Astrocyte (in vitro differentiated cells and primary cell): ENCODE measurements around the gene ZNF416. TPM values are rescaled to one million over a fixed set of nuclear protein-coding genes. Genes with fewer than 3 reads are reported as not detected.

Source experiments
- DNase-seq: peaks from one replicate; pipeline ENCODE4 v3.0.0-alpha.2; 2010; ENCODE audit warnings: low read depth
- FAIRE-seq: peaks from 2 replicates; lab custom pipeline; 2011; peaks lifted over from hg19 to GRCh38; lab: Jason Lieb, UNC
- H2AFZ ChIP-seq: 2 replicates; pipeline ENCODE4 v1.6.0; 2012; ENCODE audit warnings: low read depth, low read length, inconsistent platforms
- H3K27ac ChIP-seq: 2 replicates; pipeline ENCODE4 v1.5.1; 2011; ENCODE audit warnings: low read depth, low read length, inconsistent platforms
- H3K27me3 ChIP-seq: 2 replicates; pipeline ENCODE4 v1.6.0; 2011; ENCODE audit warnings: low read length, inconsistent platforms; ENCODE audit not compliant: insufficient read depth
- H3K36me3 ChIP-seq: 2 replicates; pipeline ENCODE4 v1.5.1; 2011; ENCODE audit warnings: low read length, inconsistent platforms; ENCODE audit not compliant: insufficient read depth
- H3K4me1 ChIP-seq: 2 replicates; pipeline ENCODE4 v1.5.1; 2011; ENCODE audit warnings: low read length, inconsistent platforms; ENCODE audit not compliant: insufficient read depth
- H3K4me2 ChIP-seq: 2 replicates; pipeline ENCODE4 v1.6.0; 2012; ENCODE audit warnings: low read length, inconsistent platforms
- H3K4me3 ChIP-seq: 2 replicates; pipeline ENCODE4 v1.5.1; 2011; ENCODE audit warnings: low read depth, mild to moderate bottlenecking, low read length, inconsistent platforms; ENCODE audit not compliant: insufficient read depth
- H3K79me2 ChIP-seq: 2 replicates; pipeline ENCODE4 v1.6.0; 2012; ENCODE audit warnings: mild to moderate bottlenecking, low read length, inconsistent platforms; ENCODE audit not compliant: insufficient read depth
- H3K9ac ChIP-seq: 2 replicates; pipeline ENCODE4 v1.6.0; 2012; ENCODE audit warnings: mild to moderate bottlenecking, low read length, inconsistent platforms
- H3K9me3 ChIP-seq: 2 replicates; pipeline ENCODE4 v1.5.1; 2012; ENCODE audit warnings: low read depth, mild to moderate bottlenecking, low read length, inconsistent platforms; ENCODE audit not compliant: insufficient read depth
- H4K20me1 ChIP-seq: 2 replicates; pipeline ENCODE4 v1.6.0; 2012; ENCODE audit warnings: low read length, inconsistent platforms; ENCODE audit not compliant: insufficient read depth
- H3K27ac Mint-ChIP-seq: one replicate; pipeline ENCODE4 v1.8.0; 2021; ENCODE audit warnings: mild to moderate bottlenecking, mixed read lengths; ENCODE audit not compliant: unreplicated experiment
- H3K27me3 Mint-ChIP-seq: one replicate; pipeline ENCODE4 v1.8.0; 2021; ENCODE audit warnings: low read depth, mixed read lengths; ENCODE audit not compliant: unreplicated experiment
- H3K36me3 Mint-ChIP-seq: one replicate; pipeline ENCODE4 v1.8.0; 2021; ENCODE audit warnings: low read depth, mixed read lengths; ENCODE audit not compliant: unreplicated experiment
- H3K4me1 Mint-ChIP-seq: one replicate; pipeline ENCODE4 v1.8.0; 2021; ENCODE audit warnings: low read depth, mixed read lengths; ENCODE audit not compliant: unreplicated experiment
- H3K4me3 Mint-ChIP-seq: one replicate; pipeline ENCODE4 v1.8.0; 2021; ENCODE audit warnings: mild to moderate bottlenecking, moderate library complexity, mixed read lengths; ENCODE audit not compliant: unreplicated experiment
- H3K9me3 Mint-ChIP-seq: one replicate; pipeline ENCODE4 v1.8.0; 2021; ENCODE audit warnings: mild to moderate bottlenecking, mixed read lengths; ENCODE audit not compliant: unreplicated experiment
- EZH2 ChIP-seq: IDR thresholded peaks from 2 replicates; pipeline ENCODE4 v1.6.1; 2012; ENCODE audit warnings: mild to moderate bottlenecking, low read length, inconsistent platforms; ENCODE audit not compliant: insufficient read depth
- total RNA-seq: library from RNA; stranded (reverse); gene quantifications from 2 replicates; pipeline ENCODE4 v1.2.1, GENCODE V29; 2021
- TF ChIP-seq, protein P1 (sequence below): IDR thresholded peaks from 2 replicates; pipeline ENCODE4 v1.5.1; 2011; ENCODE audit warnings: low read depth, mild to moderate bottlenecking, inconsistent platforms, low read length, moderate library complexity; ENCODE audit not compliant: insufficient read depth

Gene ZNF416
- total RNA-seq, 1 donor from 2014 or later: 9.3 TPM

DNA sequence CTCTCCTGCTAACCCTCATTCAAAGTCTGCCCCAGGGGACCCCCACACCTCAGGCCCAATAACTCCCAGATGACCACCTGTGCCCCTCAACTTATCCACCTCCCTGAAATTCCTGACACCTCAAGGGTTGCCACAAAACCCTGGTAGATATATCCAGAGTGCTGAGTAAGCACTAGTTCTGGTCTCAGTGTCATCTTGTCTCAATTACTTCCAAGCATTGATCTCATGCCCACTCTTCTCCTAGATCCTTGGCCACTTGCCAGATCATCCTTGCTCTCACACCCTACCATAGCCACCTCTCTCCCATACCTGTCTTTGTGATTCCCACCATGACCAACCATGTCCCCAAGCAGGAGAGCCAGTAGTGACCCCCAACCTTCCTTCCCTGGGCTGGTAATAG is 2.0 kb downstream of the ZNF416 start:
- TF ChIP-seq, protein P1, sequence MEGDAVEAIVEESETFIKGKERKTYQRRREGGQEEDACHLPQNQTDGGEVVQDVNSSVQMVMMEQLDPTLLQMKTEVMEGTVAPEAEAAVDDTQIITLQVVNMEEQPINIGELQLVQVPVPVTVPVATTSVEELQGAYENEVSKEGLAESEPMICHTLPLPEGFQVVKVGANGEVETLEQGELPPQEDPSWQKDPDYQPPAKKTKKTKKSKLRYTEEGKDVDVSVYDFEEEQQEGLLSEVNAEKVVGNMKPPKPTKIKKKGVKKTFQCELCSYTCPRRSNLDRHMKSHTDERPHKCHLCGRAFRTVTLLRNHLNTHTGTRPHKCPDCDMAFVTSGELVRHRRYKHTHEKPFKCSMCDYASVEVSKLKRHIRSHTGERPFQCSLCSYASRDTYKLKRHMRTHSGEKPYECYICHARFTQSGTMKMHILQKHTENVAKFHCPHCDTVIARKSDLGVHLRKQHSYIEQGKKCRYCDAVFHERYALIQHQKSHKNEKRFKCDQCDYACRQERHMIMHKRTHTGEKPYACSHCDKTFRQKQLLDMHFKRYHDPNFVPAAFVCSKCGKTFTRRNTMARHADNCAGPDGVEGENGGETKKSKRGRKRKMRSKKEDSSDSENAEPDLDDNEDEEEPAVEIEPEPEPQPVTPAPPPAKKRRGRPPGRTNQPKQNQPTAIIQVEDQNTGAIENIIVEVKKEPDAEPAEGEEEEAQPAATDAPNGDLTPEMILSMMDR: no peak
- no peak for TF ChIP-seq EZH2
- no peak overlapping the region for H3K9ac ChIP-seq
- Mint-ChIP-seq H3K4me3 (peak overlapping the region; percentile 91), H3K36me3 (peaks cover 65% of the 10 kb centered on the region), H3K9me3 (peaks cover 60% of the 10 kb centered on the region), H3K4me1 (peaks cover 4% of the 10 kb centered on the region), H3K27me3 (no peaks in the 10 kb centered on the region), H3K27ac (no peak overlapping the region)
- DNase-seq (no peak), FAIRE-seq (no peak)
- peaks cover 32% of the 10 kb centered on the region for H3K36me3 ChIP-seq
- H3K27ac ChIP-seq: no peak overlapping the region
- peaks cover 4% of the 10 kb centered on the region for H3K4me1 ChIP-seq
- H3K27me3 ChIP-seq: no peaks in the 10 kb centered on the region
- H2AFZ ChIP-seq: no peak overlapping the region
- H3K4me2 ChIP-seq: no peak overlapping the region
- peaks cover 28% of the 10 kb centered on the region for H3K79me2 ChIP-seq
- no peak overlapping the region for H3K4me3 ChIP-seq
- peaks cover 60% of the 10 kb centered on the region for H3K9me3 ChIP-seq
- no peaks in the 10 kb centered on the region for H4K20me1 ChIP-seq

DNA sequence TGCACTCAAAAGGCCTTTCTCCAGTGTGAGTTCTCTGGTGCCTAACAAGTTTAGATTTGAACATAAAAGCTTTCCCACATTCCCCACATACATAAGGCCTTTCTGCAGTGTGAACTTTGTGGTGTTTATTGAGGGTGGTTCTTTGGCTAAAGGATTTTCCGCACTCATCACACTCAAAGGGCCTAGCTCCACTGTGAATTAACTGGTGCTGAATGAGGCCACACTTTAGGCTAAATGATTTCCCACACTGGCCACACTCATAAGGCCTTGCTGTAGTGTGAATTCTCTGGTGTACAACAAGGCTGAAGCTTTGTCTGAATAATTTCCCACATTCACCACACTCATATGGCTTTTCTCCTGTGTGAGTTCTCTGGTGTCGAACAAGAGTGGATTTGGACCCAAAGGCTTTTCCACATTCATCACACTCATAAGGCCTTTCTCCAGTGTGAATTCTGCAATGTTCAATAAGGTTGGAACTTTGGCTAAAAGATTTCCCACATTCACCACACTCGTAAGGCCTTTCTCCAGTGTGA is 6.2 kb downstream of the ZNF416 start:
- Histone ChIP-seq H3K79me2 (peaks cover 16% of the 10 kb centered on the region), H3K9ac (no peak overlapping the region), H2AFZ (no peak overlapping the region), H3K4me2 (no peak overlapping the region), H3K36me3 (peaks cover 32% of the 10 kb centered on the region), H3K27me3 (no peaks in the 10 kb centered on the region), H4K20me1 (no peaks in the 10 kb centered on the region), H3K4me1 (no peaks in the 10 kb centered on the region), H3K9me3 (peaks cover 85% of the 10 kb centered on the region), H3K4me3 (no peak overlapping the region), H3K27ac (no peak overlapping the region)
- DNase-seq: no peak
- FAIRE-seq: no peak
- Mint-ChIP-seq H3K36me3 (peaks cover 80% of the 10 kb centered on the region), H3K9me3 (peaks cover 89% of the 10 kb centered on the region), H3K27me3 (no peaks in the 10 kb centered on the region), H3K27ac (no peak overlapping the region), H3K4me3 (no peak overlapping the region), H3K4me1 (peaks cover 2% of the 10 kb centered on the region)
- no peak for TF ChIP-seq EZH2

DNA sequence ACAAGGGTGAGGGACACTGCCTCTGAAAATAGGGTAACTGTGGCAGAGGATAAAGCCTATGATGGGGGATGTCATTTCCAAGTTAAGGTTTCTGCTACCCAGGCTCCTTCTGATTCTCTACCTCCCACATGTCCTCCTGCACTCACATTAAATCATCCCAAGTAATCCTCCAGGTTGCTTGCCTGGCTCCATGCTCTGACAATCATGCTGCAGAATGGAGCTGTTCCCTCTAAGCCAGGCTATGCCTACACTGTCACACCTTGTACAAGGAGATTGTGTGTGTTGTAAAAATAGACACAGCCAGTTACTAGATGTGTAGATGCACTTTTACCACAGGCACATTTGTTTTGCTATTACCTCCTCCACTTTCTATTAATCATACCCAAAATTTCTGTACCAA is 8.0 kb downstream of the ZNF416 start:
- Mint-ChIP-seq H3K4me3 (no peak overlapping the region), H3K4me1 (no peaks in the 10 kb centered on the region), H3K36me3 (peaks cover 66% of the 10 kb centered on the region)

More for the DNA sequence above, 8.0 kb downstream of the ZNF416 start:
- Mint-ChIP-seq H3K9me3 (peaks cover 88% of the 10 kb centered on the region), H3K27me3 (no peaks in the 10 kb centered on the region), H3K27ac (no peak overlapping the region)
- H3K79me2 ChIP-seq: peaks cover under 1% of the 10 kb centered on the region
- H3K9me3 ChIP-seq: peaks cover 83% of the 10 kb centered on the region
- no peak overlapping the region for H3K4me2 ChIP-seq
- no peak for FAIRE-seq
- H3K4me1 ChIP-seq: no peaks in the 10 kb centered on the region
- no peaks in the 10 kb centered on the region for H4K20me1 ChIP-seq
- H3K36me3 ChIP-seq: peaks cover 29% of the 10 kb centered on the region
- TF ChIP-seq, protein P1: no peak
- no peak for TF ChIP-seq EZH2
- H3K27me3 ChIP-seq: no peaks in the 10 kb centered on the region
- H3K27ac ChIP-seq: no peak overlapping the region
- H3K4me3 ChIP-seq: no peak overlapping the region
- H3K9ac ChIP-seq: no peak overlapping the region
- no peak for DNase-seq
- no peak overlapping the region for H2AFZ ChIP-seq
